ENCODE data around the gene GLCE.
A peak's percentile ranks its signal among the peaks of the same experiment; 100 is the strongest.

Gene GLCE

GRCh38 chr15:69158843-69159240 is 1.6 kb upstream of the GLCE start:
- H3K27me3 ChIP-seq (ENCODE audit: control insufficient read depth in 3 of 3, insufficient read depth in 3 of 3, low read depth in 1 of 3, low read length in 3 of 3) = peaks cover 0 to 36% (median 2%) of the 10 kb centered on the region in 3 experiments
- H3K79me1 ChIP-seq (ENCODE audit: low read depth, low read length) = no peaks in the 10 kb centered on the region

DNA sequence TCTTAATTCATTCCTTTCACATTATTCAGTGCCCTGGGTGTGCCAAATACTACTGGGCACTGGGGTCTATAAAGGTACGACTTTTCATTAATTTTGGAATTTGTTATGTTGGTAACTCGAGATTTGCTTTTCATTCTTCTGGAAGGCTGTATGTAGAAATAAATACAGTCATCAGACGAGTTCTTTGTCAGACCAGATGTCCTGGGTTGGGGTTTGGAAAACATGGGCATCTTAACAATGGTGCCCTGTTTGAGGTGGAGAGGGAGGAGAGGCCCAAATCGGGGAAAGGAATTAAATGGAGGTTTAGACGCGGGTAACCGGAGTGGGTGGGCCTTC is 662 bp upstream of the GLCE start:
- no peak overlapping the region for H2BK5ac ChIP-seq (ENCODE audit: low read length)
- peak overlapping the region; percentile 100 for H2AFZ ChIP-seq (ENCODE audit: low read length)
- H3K27me3 ChIP-seq (ENCODE audit: control insufficient read depth in 3 of 3, insufficient read depth in 3 of 3, low read depth in 1 of 3, low read length in 3 of 3) = peaks cover 0 to 36% (median 2%) of the 10 kb centered on the region in 3 experiments
- no peak overlapping the region for H3K18ac ChIP-seq (ENCODE audit: low read length)
- no peak overlapping the region for H3K27ac ChIP-seq (replicated peaks; ENCODE audit: low read length)
- DNase-seq (ENCODE audit: low spot score) = no peak
- no peaks in the 10 kb centered on the region for H3K79me1 ChIP-seq (ENCODE audit: low read depth, low read length)
- peaks cover 4 to 7% of the 10 kb centered on the region in 2 donors for H3K4me1 ChIP-seq (ENCODE audit: control insufficient read depth in 2 of 2, insufficient read depth in 1 of 2, low read depth in 1 of 2, low read length in 2 of 2)
- no peak overlapping the region for H4K91ac ChIP-seq (ENCODE audit: low read depth, low read length, poor library complexity)
- no peak overlapping the region for H2BK12ac ChIP-seq (ENCODE audit: low read length)
- H4K8ac ChIP-seq (ENCODE audit: low read depth, low read length) = no peak overlapping the region
- H3K36me3 ChIP-seq (replicated peaks in 1 of 2; ENCODE audit: control insufficient read depth in 2 of 2, insufficient read depth in 2 of 2, low read length in 2 of 2) = no peaks in the 10 kb centered on the region
- H3K9me3 ChIP-seq (replicated peaks in 1 of 2; ENCODE audit: control insufficient read depth in 2 of 2, insufficient read depth in 1 of 2, low read depth in 1 of 2, low read length in 2 of 2) = no peaks in the 10 kb centered on the region
- H3K14ac ChIP-seq (ENCODE audit: low read length) = no peak overlapping the region
- no peak overlapping the region for H3K23ac ChIP-seq (ENCODE audit: low read depth, low read length, poor library complexity)
- H3K4ac ChIP-seq (ENCODE audit: low read length) = no peak overlapping the region
- H2BK120ac ChIP-seq (ENCODE audit: low read depth, low read length) = no peak overlapping the region
- H2BK15ac ChIP-seq (ENCODE audit: low read length) = no peak overlapping the region
- H3K9ac ChIP-seq (ENCODE audit: low read depth, low read length, poor library complexity) = no peak overlapping the region
- peak overlapping the region; percentile 59 for H3K4me2 ChIP-seq (ENCODE audit: insufficient read depth, low read length, poor library complexity, severe bottlenecking)
- WGBS, 2 donors (ENCODE audit: extremely low coverage in 2 of 2, insufficient read length in 2 of 2, insufficient replicate concordance in 1 of 2) = no CpG with 5 or more reads among the region's 7 CpGs
- H2AK5ac ChIP-seq (ENCODE audit: low read depth, low read length) = no peak overlapping the region
- peak overlapping the region; percentile 70 to 85 for H3K4me3 ChIP-seq (ENCODE audit: low read length in 2 of 2)

More at GRCh38 chr15:69158843-69159240, 1.6 kb upstream of the GLCE start:
- no peak overlapping the region for H2BK120ac ChIP-seq (ENCODE audit: low read depth, low read length)
- H2BK12ac ChIP-seq (ENCODE audit: low read length) = no peak overlapping the region
- no peak overlapping the region for H3K4ac ChIP-seq (ENCODE audit: low read length)
- H3K9ac ChIP-seq (ENCODE audit: low read depth, low read length, poor library complexity) = no peak overlapping the region
- no peaks in the 10 kb centered on the region for H3K9me3 ChIP-seq (replicated peaks in 1 of 2; ENCODE audit: control insufficient read depth in 2 of 2, insufficient read depth in 1 of 2, low read depth in 1 of 2, low read length in 2 of 2)
- no peak overlapping the region for H3K27ac ChIP-seq (replicated peaks; ENCODE audit: low read length)
- no peaks in the 10 kb centered on the region for H3K36me3 ChIP-seq (replicated peaks in 1 of 2; ENCODE audit: control insufficient read depth in 2 of 2, insufficient read depth in 2 of 2, low read length in 2 of 2)
- H3K14ac ChIP-seq (ENCODE audit: low read length) = no peak overlapping the region
- H3K18ac ChIP-seq (ENCODE audit: low read length) = no peak overlapping the region
- no CpG with 5 or more reads among the region's 6 CpGs for WGBS, 2 donors (ENCODE audit: extremely low coverage in 2 of 2, insufficient read length in 2 of 2, insufficient replicate concordance in 1 of 2)
- no peak overlapping the region for H2BK5ac ChIP-seq (ENCODE audit: low read length)
- no peak overlapping the region for H4K8ac ChIP-seq (ENCODE audit: low read depth, low read length)
- DNase-seq (ENCODE audit: low spot score) = no peak
- no peak overlapping the region for H3K23ac ChIP-seq (ENCODE audit: low read depth, low read length, poor library complexity)
- peaks cover 4 to 7% of the 10 kb centered on the region in 2 donors for H3K4me1 ChIP-seq (ENCODE audit: control insufficient read depth in 2 of 2, insufficient read depth in 1 of 2, low read depth in 1 of 2, low read length in 2 of 2)
- no peak overlapping the region for H3K4me3 ChIP-seq (ENCODE audit: low read length in 2 of 2)
- no peak overlapping the region for H4K91ac ChIP-seq (ENCODE audit: low read depth, low read length, poor library complexity)
- H2BK15ac ChIP-seq (ENCODE audit: low read length) = no peak overlapping the region
- H2AK5ac ChIP-seq (ENCODE audit: low read depth, low read length) = no peak overlapping the region
- H3K4me2 ChIP-seq (ENCODE audit: insufficient read depth, low read length, poor library complexity, severe bottlenecking) = no peak overlapping the region
- no peak overlapping the region for H2AFZ ChIP-seq (ENCODE audit: low read length)

GRCh38 chr15:69161079-69161877 is 843 bp downstream of the GLCE start:
- H3K79me1 ChIP-seq (ENCODE audit: low read depth, low read length) = no peaks in the 10 kb centered on the region
- H2BK120ac ChIP-seq (ENCODE audit: low read depth, low read length) = peak overlapping the region; percentile 32
- peak overlapping the region; percentile 70 to 84 for H3K4me3 ChIP-seq (ENCODE audit: low read length in 2 of 2)
- peak overlapping the region; percentile 64 for H2AK5ac ChIP-seq (ENCODE audit: low read depth, low read length)
- no peak overlapping the region for H2BK12ac ChIP-seq (ENCODE audit: low read length)
- H3K9me3 ChIP-seq (replicated peaks in 1 of 2; ENCODE audit: control insufficient read depth in 2 of 2, insufficient read depth in 1 of 2, low read depth in 1 of 2, low read length in 2 of 2) = no peaks in the 10 kb centered on the region
- no peak overlapping the region for H3K27ac ChIP-seq (replicated peaks; ENCODE audit: low read length)
- no peak overlapping the region for H4K91ac ChIP-seq (ENCODE audit: low read depth, low read length, poor library complexity)
- peak overlapping the region; percentile 25 for H3K14ac ChIP-seq (ENCODE audit: low read length)
- peaks cover 4 to 7% of the 10 kb centered on the region in 2 donors for H3K4me1 ChIP-seq (ENCODE audit: control insufficient read depth in 2 of 2, insufficient read depth in 1 of 2, low read depth in 1 of 2, low read length in 2 of 2)
- peak overlapping the region; percentile 96 for H3K18ac ChIP-seq (ENCODE audit: low read length)
- no peak overlapping the region for H2BK15ac ChIP-seq (ENCODE audit: low read length)
- WGBS, 2 donors (ENCODE audit: extremely low coverage in 2 of 2, insufficient read length in 2 of 2, insufficient replicate concordance in 1 of 2) = no CpG with 5 or more reads among the region's 51 CpGs
- peak; percentile 35 for DNase-seq (ENCODE audit: low spot score)
- H3K9ac ChIP-seq (ENCODE audit: low read depth, low read length, poor library complexity) = peak overlapping the region; percentile 79
- peak overlapping the region; percentile 55 for H2BK5ac ChIP-seq (ENCODE audit: low read length)
- peaks cover 0 to 27% (median 2%) of the 10 kb centered on the region in 3 experiments for H3K27me3 ChIP-seq (ENCODE audit: control insufficient read depth in 3 of 3, insufficient read depth in 3 of 3, low read depth in 1 of 3, low read length in 3 of 3)
- H4K8ac ChIP-seq (ENCODE audit: low read depth, low read length) = no peak overlapping the region
- H3K23ac ChIP-seq (ENCODE audit: low read depth, low read length, poor library complexity) = no peak overlapping the region
- no peak overlapping the region for H3K4ac ChIP-seq (ENCODE audit: low read length)
- H2AFZ ChIP-seq (ENCODE audit: low read length) = peak overlapping the region; percentile 100
- peak overlapping the region; percentile 87 for H3K4me2 ChIP-seq (ENCODE audit: insufficient read depth, low read length, poor library complexity, severe bottlenecking)
- no peaks in the 10 kb centered on the region for H3K36me3 ChIP-seq (replicated peaks in 1 of 2; ENCODE audit: control insufficient read depth in 2 of 2, insufficient read depth in 2 of 2, low read length in 2 of 2)

GRCh38 chr15:69161878-69162213 is 1.4 kb downstream of the GLCE start:
- Histone ChIP-seq H4K91ac (ENCODE audit: low read depth, low read length, poor library complexity) (no peak overlapping the region), H3K4me2 (ENCODE audit: insufficient read depth, low read length, poor library complexity, severe bottlenecking) (peak overlapping the region; percentile 87), H2AFZ (ENCODE audit: low read length) (peak overlapping the region; percentile 100), H3K36me3 (replicated peaks in 1 of 2; ENCODE audit: control insufficient read depth in 2 of 2, insufficient read depth in 2 of 2, low read length in 2 of 2) (no peaks in the 10 kb centered on the region), H3K18ac (ENCODE audit: low read length) (no peak overlapping the region), H2BK12ac (ENCODE audit: low read length) (no peak overlapping the region), H3K4me3 (ENCODE audit: low read length in 2 of 2) (peak overlapping the region; percentile 70 to 84), H2BK15ac (ENCODE audit: low read length) (no peak overlapping the region), H3K14ac (ENCODE audit: low read length) (no peak overlapping the region), H3K4ac (ENCODE audit: low read length) (no peak overlapping the region), H2BK120ac (ENCODE audit: low read depth, low read length) (no peak overlapping the region), H3K27me3 (ENCODE audit: control insufficient read depth in 3 of 3, insufficient read depth in 3 of 3, low read depth in 1 of 3, low read length in 3 of 3) (peaks cover 0 to 22% (median 2%) of the 10 kb centered on the region in 3 experiments), H4K8ac (ENCODE audit: low read depth, low read length) (no peak overlapping the region), H3K4me1 (ENCODE audit: control insufficient read depth in 2 of 2, insufficient read depth in 1 of 2, low read depth in 1 of 2, low read length in 2 of 2) (peaks cover 4 to 7% of the 10 kb centered on the region in 2 donors), H3K23ac (ENCODE audit: low read depth, low read length, poor library complexity) (no peak overlapping the region), H3K9me3 (replicated peaks in 1 of 2; ENCODE audit: control insufficient read depth in 2 of 2, insufficient read depth in 1 of 2, low read depth in 1 of 2, low read length in 2 of 2) (no peaks in the 10 kb centered on the region), H3K79me1 (ENCODE audit: low read depth, low read length) (no peaks in the 10 kb centered on the region), H3K9ac (ENCODE audit: low read depth, low read length, poor library complexity) (peak overlapping the region; percentile 79), H2BK5ac (ENCODE audit: low read length) (no peak overlapping the region), H2AK5ac (ENCODE audit: low read depth, low read length) (no peak overlapping the region), H3K27ac (replicated peaks; ENCODE audit: low read length) (no peak overlapping the region)
- DNase-seq (ENCODE audit: low spot score) = no peak
- WGBS, 2 donors (ENCODE audit: extremely low coverage in 2 of 2, insufficient read length in 2 of 2, insufficient replicate concordance in 1 of 2) = no CpG with 5 or more reads among the region's 5 CpGs

Measured in neuronal stem cell (in vitro differentiated cells).